ENCODE results near the gene MMP19. TPM values are rescaled to one million over a fixed set of nuclear protein-coding genes. Genes with fewer than 3 reads are reported as not detected.

MMP19 gene
- total RNA-seq, 1 donor from 2014 or later = 0.68 TPM

DNA sequence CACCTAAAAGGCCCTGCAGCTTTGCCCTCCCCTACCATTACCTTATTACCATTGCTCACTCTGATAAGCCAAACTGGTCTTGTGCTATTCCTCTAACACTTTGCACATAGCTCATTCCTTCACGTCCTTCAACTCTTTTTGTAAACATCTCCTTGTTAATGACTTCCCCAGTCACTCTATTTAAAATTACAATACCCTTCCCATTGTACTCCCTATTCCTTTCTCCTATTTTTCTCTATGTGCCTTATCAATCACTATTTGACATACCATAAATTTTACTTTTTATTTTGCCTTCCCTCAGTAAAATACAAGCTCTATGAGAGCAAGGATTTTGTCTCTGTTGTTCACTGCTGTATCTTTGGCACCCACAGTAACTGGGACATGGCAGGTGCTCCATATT lies 30.6 kb downstream of the MMP19 start:
- no peak for DNase-seq

GRCh38 chr12:55809274-55809673 lies 33.5 kb downstream of the MMP19 start:
- DNase-seq = no peak

DNA sequence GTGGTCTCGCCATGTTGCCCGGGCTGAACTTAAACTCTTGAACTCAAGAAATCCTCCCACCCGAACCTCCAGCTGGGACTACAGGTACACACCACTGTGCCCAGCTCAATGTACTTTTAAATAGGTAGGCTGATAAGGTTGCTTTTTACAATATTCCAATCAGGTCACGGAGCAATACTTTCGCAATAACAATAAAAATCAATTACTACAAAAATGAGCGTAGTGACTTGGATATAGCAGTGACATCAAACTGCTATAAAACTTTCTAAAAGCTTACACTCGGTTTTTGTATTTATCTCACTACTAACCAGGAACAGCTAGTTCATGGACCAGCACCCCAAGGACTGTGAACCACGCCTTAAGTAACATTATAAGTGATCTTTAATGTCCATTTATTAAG lies 35.8 kb downstream of the MMP19 start:
- DNase-seq = no peak

- peak; percentile 9 for DNase-seq
Observed at GRCh38 chr12:55797550-55797949, 45.2 kb downstream of the MMP19 start.

DNA sequence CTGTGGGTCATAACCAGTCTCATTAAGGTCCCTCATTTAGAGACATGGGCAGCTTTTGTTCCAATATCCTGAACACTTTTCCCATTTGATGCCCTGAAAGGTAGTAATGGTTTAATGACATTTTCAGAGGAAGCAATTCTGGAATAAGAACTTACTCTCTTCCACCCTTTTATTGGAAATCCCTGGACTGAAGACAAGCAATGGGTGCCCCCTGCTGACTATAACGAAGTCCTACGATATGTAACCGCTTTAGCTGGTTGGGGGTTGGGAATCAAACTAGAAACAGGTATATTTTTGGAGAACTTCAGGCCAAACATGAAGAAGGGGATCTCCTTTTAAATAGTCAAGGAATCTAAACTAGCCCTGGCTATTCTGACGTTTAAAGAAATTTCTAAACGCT lies 45.7 kb downstream of the MMP19 start:
- DNase-seq = peak; percentile 71

GRCh38 chr12:55795950-55796349 lies 46.8 kb downstream of the MMP19 start:
- DNase-seq = no peak

DNA sequence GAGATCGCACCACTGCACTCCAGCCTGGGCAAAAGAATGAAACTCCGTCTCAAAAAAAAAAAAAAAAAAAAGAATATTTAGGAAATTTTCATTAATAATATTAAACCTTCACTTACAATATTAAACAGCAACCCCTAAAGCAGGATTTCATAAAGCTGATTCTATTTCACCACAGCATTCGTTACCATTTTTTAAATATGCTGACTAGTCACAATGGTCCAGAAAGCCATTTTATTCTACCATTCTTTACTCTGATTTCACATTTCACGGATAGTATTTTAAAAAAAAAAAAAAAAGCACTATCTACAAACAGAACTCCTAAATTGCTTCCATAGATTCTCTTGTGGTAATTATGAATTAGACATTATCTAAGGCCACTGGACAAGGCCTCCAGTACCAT lies 52.8 kb downstream of the MMP19 start:
- no peak for DNase-seq

DNA sequence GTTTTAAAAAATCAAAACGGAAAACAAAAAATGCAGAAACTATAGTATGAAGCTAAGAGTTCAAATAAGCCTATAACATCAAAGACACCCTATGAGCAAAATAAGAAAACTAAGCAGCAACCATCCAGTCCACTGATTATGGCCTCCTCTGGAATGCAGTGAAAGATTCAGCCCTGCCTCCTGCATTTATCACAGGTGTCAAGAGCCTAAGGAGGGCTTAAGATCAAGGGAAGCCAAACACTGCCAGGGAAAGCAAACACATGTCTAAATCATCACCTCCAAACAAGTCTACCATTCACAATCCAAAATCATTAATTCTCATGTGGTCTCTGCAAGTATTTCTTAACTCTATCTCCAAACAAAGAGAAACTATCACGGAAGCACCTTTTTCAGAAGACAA lies 53.6 kb downstream of the MMP19 start:
- no peak for DNase-seq

DNA sequence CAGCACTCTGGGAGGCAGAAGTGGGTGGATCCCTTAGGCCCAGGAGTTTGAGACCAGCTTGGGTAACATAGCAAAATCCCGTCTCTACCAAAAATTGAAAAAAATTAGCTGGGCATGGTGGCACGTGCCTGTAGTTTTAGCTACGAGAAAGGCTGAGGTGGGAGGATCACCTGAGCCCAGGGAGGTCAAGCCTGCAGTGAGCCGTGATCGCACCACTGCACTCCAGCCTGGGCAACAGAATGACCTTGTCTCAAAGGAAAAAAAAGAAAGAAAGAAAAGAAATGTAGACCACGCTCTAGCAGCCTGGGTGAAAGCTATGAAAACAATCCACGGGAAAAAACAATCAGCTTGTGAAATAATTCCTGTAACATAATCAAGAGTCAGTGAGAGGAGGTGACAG lies 54.2 kb downstream of the MMP19 start:
- no peak for DNase-seq

Other genes starting within 250 kb of the MMP19 start
- gene OR10P1, start 206.0 kb downstream of the MMP19 start, total RNA-seq = not detected in 2 replicates
- 0.42 and 0.68 TPM in 2 replicates for gene ITGA7, start 135.0 kb downstream of the MMP19 start, total RNA-seq
- gene BLOC1S1, start 126.9 kb downstream of the MMP19 start, total RNA-seq = 55.8 and 61.2 TPM in 2 replicates
- 0.74 and 2.2 TPM in 2 replicates for gene RDH5, start 122.5 kb downstream of the MMP19 start, total RNA-seq
- gene CD63, start 113.9 kb downstream of the MMP19 start, total RNA-seq = 752 and 1,427 TPM in 2 replicates
- 1.4 and 5.9 TPM in 2 replicates for gene GDF11, start 99.8 kb downstream of the MMP19 start, total RNA-seq
- gene SARNP, start 25.2 kb downstream of the MMP19 start, total RNA-seq = 93.8 and 113 TPM in 2 replicates
- 35.3 and 38.6 TPM in 2 replicates for gene ORMDL2, start 24.9 kb downstream of the MMP19 start, total RNA-seq
- gene DNAJC14, start 13.3 kb downstream of the MMP19 start, total RNA-seq = 63.2 and 65.9 TPM in 2 replicates
- gene PYM1, start 85.0 kb upstream of the MMP19 start, total RNA-seq = 33.1 and 34.9 TPM in 2 replicates
- 23.7 and 41.5 TPM in 2 replicates for gene DGKA, start 88.2 kb upstream of the MMP19 start, total RNA-seq
- gene PMEL, start 123.1 kb upstream of the MMP19 start, total RNA-seq = 0.37 and 1.5 TPM in 2 replicates
- 20.8 and 35.0 TPM in 2 replicates for gene CDK2, start 123.9 kb upstream of the MMP19 start, total RNA-seq
- gene RAB5B, start 131.1 kb upstream of the MMP19 start, total RNA-seq = 44.8 and 67.1 TPM in 2 replicates
- gene SUOX, start 154.3 kb upstream of the MMP19 start, total RNA-seq = 12.4 and 18.9 TPM in 2 replicates
- 0.70 and 1.4 TPM in 2 replicates for gene IKZF4, start 178.1 kb upstream of the MMP19 start, total RNA-seq
- 199 and 372 TPM in 2 replicates for gene RPS26, start 199.0 kb upstream of the MMP19 start, total RNA-seq
- gene ERBB3, start 237.2 kb upstream of the MMP19 start, total RNA-seq = 0.34 and 0.88 TPM in 2 replicates